ENCODE data around the gene RAB3GAP2. TPM values are rescaled to one million over a fixed set of nuclear protein-coding genes. Genes with fewer than 3 reads are reported as not detected.

Gene RAB3GAP2
- total RNA-seq, 8 experiments from 2014 or later: 27.8 to 56.7 (median 40.4) TPM

DNA sequence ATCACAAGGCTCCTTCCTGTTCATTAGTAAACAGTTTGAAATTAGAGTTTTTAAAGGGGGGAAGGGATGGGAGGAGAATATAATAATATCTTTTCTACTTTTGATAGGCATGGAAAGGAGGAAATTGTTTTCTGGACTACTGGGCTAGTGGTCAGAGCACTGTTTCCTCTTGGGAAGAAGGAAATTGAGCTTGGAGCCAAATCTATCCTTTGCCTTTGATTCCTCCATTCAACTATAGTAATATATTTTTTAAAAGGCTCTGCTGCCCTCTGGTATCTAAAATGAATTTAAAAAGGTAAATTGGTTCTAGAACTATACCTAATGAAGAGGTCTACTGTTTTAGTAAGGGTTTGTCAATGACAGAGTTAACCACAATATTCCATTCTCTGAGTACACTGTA lies 172.4 kb downstream of the RAB3GAP2 start:
- peaks cover 5 to 9% of the 10 kb centered on the region in 2 donors for H3K4me1 ChIP-seq (replicated peaks in 1 of 2)
- in situ Hi-C loops (cut with MboI; ENCODE audit: low pct_unique_long_range_greater_than_20kb in 2 of 9, low sequenced_read_pairs in 9 of 9, unreplicated experiment in 9 of 9): loop anchor here in 1 of 9 experiments (25.0 kb wide), 1 partner anchor 88 kb away; no protein-coding TSS in a partner anchor
- no peak for ATAC-seq (replicated peaks in 6 of 8)
- no peak overlapping the region for H3K27ac ChIP-seq
- H3K4me3 ChIP-seq: no peak overlapping the region

Other genes starting within 250 kb of the RAB3GAP2 start
- gene EPRS1, start 225.9 kb downstream of the RAB3GAP2 start, total RNA-seq: 100 to 1,000 TPM in 7 of 8 experiments, 10 to 100 TPM in 1; 96.8 to 369 (median 144) TPM
- 10 to 100 TPM; 17.9 to 31.0 (median 23.5) TPM for gene BPNT1, start 182.7 kb downstream of the RAB3GAP2 start, total RNA-seq
- 10 to 100 TPM; 37.6 to 80.0 (median 48.1) TPM for gene IARS2, start 178.3 kb downstream of the RAB3GAP2 start, total RNA-seq

All from motor neuron (in vitro differentiated cells).